GM21786 (cell line): ENCODE measurements around the gene CRB2.

Experiments
- ATAC-seq: cut with Tn5 transposase; IDR thresholded peaks from one replicate; pipeline ENCODE4 v1.9.1; 2021; ENCODE audit not compliant: unreplicated experiment

CRB2 gene

DNA sequence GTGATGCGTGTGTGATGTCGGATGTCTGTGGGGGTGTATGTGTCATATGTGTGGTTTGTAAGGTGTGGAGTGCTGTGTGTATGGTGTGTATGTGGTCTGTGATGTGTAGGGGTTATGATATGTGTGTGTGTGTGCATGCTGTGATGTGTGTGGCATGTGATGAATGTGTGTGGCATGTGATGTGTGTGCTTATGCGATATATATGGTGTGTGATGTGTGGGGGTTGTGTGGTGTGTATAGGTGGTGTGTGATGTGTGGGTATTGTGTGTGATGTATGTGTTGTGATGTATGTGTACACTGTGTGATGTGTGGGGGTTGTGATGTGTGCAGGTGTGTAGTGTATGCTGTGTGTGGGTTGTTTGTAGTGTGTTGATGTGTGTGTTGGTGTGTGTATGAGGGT is 9.2 kb upstream of the CRB2 start:
- no peak for ATAC-seq

- no peak for ATAC-seq
These were observed 8.5 kb upstream of the CRB2 start for GRCh38 chr9:123347289-123348060.

DNA sequence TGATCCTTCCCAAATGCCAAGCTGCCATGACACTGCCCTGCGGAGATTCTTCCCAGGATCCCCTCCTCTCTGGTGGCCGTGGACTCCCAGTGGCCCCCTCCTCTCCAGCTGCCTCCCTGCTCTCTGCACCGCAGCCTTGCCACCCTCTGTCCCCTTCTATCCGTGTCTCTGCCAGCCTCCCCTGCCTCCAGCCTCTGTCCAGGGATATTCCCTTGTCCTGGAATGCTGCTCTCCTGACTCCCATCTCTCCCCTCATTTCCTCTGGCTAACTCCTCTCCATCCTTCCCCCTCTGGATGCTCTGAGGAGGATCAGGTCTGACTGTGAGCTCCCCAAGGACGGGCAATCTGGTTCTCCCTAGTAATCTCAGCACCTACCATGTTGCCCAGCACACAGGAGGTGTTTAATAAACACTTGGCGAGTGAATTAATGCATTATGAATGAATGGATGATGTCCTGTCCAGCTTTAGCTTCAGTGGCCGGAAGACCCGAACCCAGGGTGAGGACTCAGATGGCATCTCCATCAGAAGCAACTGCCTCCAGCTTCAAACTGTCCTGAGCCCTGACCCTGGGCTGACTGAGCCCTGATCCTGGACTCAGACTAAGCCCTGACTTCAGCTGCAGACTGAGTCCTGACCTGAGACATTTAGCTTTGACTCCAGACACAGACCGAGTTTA is 7.5 kb upstream of the CRB2 start:
- ATAC-seq, result no peak

- ATAC-seq, result no peak
These were observed 7.0 kb upstream of the CRB2 start for GRCh38 chr9:123349033-123349432.

GRCh38 chr9:123349691-123350480 is 6.1 kb upstream of the CRB2 start:
- no peak for ATAC-seq

DNA sequence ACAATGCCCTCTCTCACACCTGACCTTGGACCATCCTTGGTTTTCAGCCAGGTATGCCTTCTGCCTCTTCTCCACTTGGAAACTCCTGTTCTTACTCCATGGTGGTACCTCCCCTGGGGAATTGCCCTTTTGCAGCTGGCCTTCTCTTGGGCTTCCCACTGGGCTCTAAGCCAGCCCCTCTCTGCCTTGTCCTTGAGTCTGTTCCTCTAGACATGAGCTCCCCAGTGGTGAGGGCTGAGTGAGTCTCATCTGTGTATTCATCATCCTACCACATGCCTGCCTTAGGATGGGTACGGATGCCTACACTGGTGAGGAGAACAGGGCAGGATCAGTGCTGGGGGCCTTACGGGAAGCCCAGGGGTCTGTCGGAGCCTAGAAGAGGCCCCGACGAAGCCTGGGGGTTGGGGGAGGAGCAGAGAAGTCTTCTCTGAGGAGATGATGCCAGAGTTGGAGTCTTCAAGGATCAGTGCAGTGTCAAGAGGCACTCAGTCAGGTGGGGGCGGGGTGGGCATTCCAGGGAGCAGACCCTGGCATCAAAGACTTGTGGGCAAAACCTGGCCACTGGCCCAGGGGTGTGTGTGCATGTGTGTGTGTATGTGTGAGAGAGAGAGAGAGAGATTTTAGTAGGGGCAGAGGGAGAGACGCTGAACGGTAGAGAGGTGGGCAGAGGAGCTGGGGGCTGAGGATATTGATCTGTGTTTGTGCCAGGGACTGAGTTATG is 5.2 kb upstream of the CRB2 start:
- no peak for ATAC-seq

- ATAC-seq, result no peak
These were observed 3.0 kb upstream of the CRB2 start for GRCh38 chr9:123353041-123353440.

GRCh38 chr9:123353984-123354591 is 1.9 kb upstream of the CRB2 start:
- ATAC-seq, result no peak

- ATAC-seq, result no peak
These were observed 1.0 kb upstream of the CRB2 start for GRCh38 chr9:123354806-123355508.

DNA sequence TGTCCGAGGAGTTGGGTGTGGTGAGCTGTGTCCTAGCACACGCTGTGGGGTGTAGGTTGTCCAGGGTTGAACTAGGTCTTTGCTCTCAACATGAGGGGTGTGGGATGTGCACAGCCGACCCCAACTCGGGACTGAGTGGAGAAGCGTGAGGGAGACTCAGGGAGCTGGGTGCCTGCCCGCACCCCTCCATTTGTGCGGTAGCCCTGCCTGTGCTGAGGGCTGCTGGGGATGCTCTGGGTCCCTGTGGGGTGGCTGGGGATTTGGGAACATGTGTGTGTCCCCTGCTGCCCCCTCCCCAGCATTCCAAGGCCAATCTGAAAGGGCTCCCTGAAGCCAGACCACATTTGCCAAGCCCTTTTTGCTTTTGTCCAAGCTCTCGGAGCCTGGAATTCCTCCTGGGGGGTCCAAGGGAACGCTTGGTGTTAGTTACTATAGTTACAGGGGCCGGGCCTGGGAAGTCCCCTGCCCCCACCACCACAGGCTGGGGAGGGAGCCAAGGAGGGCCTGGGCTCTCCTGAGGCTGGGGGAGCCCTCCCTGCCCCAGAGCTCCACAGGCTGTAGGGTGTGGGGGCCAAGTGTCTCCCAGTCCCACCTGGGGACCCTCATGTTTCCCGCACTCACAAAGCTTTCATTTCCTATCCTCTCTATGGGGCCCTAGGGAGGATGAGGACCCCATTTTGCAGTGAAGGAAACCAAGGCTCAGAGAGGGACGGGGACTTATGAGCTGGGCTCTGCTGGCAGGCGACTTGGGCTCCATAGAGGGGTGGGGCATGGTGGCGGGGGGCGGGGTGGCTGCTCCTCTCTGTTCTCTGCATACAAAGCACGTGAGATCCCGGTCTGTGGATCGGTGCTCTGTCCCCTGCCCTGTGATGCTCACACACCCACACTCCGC is 1.1 kb downstream of the CRB2 start:
- ATAC-seq, result no peak

DNA sequence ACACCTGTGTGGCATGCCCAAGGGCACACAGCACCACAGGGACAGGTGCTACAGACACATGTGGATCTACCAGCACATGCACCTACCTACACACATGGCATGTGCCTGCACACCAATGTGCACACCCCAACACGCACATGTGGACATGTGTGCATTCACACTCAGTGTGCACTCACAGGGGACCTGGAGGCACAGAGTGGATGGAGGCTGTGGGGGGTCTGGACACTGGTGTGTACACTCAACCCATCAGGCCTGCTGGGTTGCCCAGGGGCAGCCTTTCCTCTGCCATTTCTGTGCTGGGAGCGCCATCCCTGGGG is 1.7 kb downstream of the CRB2 start:
- ATAC-seq, result no peak

GRCh38 chr9:123358181-123358905 is 2.3 kb downstream of the CRB2 start:
- no peak for ATAC-seq

DNA sequence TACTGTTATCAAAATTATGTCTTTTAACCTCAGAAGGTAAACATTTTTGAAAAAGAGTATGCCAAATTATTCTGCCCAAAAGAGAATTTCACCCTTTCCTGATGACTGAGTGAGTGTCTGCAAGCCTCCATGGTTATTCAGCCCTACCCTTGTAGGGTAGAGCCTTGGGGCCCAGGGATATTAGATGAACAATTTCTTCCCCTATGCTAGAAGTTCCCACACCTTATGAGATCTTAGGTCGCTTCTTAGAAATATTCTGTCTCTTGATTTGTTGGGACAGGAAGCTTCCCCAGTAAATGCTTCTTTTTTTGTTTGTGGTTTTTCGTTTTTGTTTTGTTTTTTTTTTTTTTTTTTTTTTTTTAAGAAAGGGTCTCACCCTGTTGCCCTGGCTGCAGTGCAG is 3.1 kb downstream of the CRB2 start:
- peak; percentile 43 for ATAC-seq

DNA sequence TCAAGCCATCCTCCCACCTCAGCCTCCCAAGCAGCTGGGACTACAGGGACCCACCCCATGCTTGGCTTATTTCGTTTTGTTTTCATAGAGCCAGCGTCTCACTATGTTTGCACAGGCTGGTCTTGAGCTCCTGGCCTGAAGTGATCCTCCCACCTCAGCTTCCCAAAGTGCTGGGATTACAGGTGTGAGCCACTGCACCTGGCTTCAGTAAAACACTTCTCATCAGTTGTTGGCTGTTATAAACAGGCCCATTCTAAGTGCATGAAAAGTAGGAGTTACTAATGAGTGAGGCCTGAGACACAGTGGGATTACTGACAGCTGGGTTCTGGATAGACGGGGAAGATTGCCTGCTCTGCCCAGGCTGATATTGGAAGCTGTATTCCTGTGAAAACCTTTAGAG is 3.5 kb downstream of the CRB2 start:
- ATAC-seq, result no peak

DNA sequence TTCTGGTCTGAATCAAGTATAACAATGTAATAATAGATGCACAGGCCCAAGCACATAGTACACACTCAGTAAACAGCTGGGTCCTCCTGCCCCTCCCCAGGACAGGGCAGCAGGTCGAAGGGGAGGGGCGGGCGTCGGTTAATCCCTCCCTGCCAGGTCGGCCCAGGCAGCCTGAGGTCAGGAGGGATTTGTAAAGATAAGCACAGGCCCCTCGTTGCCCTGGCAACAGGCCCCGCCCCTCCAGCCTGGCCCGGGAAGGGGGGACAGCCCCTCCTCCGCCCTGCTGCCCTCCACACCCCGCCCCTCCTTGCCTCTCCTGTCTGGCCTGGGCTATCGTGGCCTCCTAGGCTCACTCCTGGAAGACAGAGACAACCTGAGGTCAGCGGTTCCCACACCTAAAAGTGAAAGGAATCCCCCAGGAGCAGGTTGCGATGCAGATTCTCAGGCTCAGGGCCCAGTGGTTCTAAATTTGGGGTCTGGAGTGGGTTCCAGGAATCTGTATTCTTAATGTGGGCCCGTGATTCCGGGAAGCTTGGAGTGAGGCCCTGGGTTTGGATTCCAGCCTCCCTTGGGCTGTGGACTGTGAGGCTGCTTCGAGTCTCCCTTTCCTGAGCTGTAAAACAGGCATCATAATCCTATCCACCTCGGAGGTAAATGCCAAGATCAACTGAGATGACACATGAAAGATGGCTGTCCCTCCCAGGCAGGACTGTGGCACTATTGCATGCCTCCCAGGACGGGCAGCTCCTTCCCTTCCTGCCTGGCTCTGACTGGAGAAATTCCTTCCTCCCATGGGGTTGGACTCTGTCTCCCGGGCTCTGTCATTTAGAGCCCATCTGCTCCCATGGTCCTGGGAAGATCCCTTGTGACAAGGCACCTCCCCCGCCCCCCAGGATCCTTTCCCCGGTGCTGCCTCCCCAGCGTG is 4.4 kb downstream of the CRB2 start:
- peak; percentile 41 for ATAC-seq

DNA sequence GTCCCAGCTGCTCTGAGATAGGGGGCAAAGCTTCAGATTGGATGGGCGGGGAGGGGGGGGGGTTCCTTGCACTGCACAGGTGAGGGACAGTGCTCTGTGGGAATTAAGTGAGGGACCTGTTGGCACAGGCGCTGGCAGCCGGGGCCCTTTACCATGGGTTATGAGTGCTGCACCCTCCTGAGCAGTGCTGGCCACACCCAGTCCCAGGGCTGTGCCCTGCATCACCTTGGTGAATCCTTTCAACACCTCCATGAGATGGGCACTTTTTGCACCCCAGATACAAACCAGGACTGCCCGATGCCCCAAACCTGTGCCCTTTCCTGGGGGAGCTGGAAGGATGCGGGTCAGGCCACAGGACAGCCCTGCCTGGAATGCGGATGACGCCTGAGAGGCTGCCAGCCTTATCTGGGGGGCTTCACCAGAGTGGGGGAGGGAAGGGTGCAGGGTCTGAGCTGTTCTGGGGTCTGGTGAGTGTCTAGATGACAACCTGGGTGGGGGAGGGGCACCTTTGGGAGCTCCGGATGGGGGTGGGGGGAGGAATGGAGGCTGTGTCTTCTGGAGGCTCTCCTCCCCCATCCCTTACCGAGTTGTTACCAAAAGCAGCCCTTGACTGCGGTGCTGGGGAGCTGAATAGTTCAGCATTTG is 5.2 kb downstream of the CRB2 start:
- ATAC-seq, result no peak
